Activated CD4-positive, alpha-beta T cell treated with anti-CD3 and anti-CD28 coated beads for 36 hours (primary cell): ENCODE data around the gene SEZ6L. TPM values are rescaled to one million over a fixed set of nuclear protein-coding genes. Genes with fewer than 3 reads are reported as not detected.

ENCODE experiments used
- ATAC-seq: fragments of 200-7000 bp; cut with Tn5 transposase; one replicate; pipeline ENCODE4 v1.10.0; 2021; ENCODE audit warnings: mild to moderate bottlenecking, moderate library complexity
- CTCF ChIA-PET: fragments of 350-600 bp; sonication (Branson Sonifier 250); formaldehyde crosslinking; loops from one replicate; lab custom pipeline; 2021; ENCODE audit warnings: antibody characterized with exemption; lab: Charles Lee
- POLR2A ChIA-PET: fragments of 350-600 bp; sonication (Branson Sonifier 250); formaldehyde crosslinking; loops from one replicate; lab custom pipeline; 2021; ENCODE audit warnings: antibody characterized with exemption, inconsistent platforms; lab: Charles Lee
- DNase-seq: peaks from one replicate; pipeline ENCODE4 v3.0.0-alpha.2; 2020
- H3K27ac Mint-ChIP-seq: one replicate; pipeline ENCODE4 v1.8.0; 2021; ENCODE audit warnings: mixed read lengths
- H3K27me3 Mint-ChIP-seq: one replicate; pipeline ENCODE4 v1.8.0; 2021; ENCODE audit warnings: mixed read lengths
- H3K36me3 Mint-ChIP-seq: one replicate; pipeline ENCODE4 v1.8.0; 2021; ENCODE audit warnings: low read depth, mixed read lengths
- H3K4me1 Mint-ChIP-seq: one replicate; pipeline ENCODE4 v1.8.0; 2021; ENCODE audit warnings: mixed read lengths
- H3K4me3 Mint-ChIP-seq: one replicate; pipeline ENCODE4 v1.8.0; 2021; ENCODE audit warnings: mild to moderate bottlenecking, moderate library complexity, mixed read lengths
- H3K9me3 Mint-ChIP-seq: one replicate; pipeline ENCODE4 v1.8.0; 2021; ENCODE audit warnings: low read depth, mixed read lengths
- intact Hi-C, 2 experiments: fragments of 100-400 bp; cut with DNase I in 1 of 2; cut with micrococcal nuclease in 1 of 2; formaldehyde crosslinking; loops; one replicate each; pipeline versions ENCODE4 v1.14.2 to v1.15.1; 2022 to 2024; cut with DNase I, micrococcal nuclease
- total RNA-seq, 2 experiments: library from RNA; stranded (reverse); gene quantifications; one replicate each; pipeline ENCODE4 v1.2.3, GENCODE V29; 2021

Gene SEZ6L
- total RNA-seq, 2 experiments from 2014 or later: not detected

DNA sequence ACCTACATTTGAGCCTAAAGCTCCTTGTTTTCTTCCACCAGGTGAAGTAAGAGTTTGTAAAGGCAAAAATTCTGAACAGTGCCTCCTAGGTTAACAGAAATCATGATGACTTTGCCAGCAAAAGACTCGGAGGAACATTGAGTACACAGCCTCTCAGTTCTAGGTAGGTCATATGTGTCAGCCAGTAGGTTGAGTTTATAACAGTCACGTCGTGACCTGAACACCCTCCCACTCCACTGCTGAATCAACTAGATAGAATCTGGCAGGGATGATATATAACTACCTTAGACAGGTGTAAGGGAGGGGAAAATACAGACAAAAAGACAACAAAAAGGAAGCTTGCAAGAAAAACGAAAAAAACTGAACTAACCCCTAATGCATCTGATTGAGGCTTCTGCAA lies 247.0 kb downstream of the SEZ6L start:
- no peak for ATAC-seq
- POLR2A ChIA-PET: no interaction called here
- H3K27me3 Mint-ChIP-seq: peaks cover 8% of the 10 kb centered on the region
- intact Hi-C loops: no loop called here
- no peaks in the 10 kb centered on the region for H3K36me3 Mint-ChIP-seq
- CTCF ChIA-PET: interaction anchor here (0.5 kb wide), 1 partner anchor 1472 kb away, joined by 4 read pairs; no protein-coding TSS in a partner anchor
- H3K4me1 Mint-ChIP-seq: no peaks in the 10 kb centered on the region
- no peak overlapping the region for H3K4me3 Mint-ChIP-seq
- H3K9me3 Mint-ChIP-seq: no peaks in the 10 kb centered on the region
- DNase-seq: no peak
- H3K27ac Mint-ChIP-seq: no peak overlapping the region

DNA sequence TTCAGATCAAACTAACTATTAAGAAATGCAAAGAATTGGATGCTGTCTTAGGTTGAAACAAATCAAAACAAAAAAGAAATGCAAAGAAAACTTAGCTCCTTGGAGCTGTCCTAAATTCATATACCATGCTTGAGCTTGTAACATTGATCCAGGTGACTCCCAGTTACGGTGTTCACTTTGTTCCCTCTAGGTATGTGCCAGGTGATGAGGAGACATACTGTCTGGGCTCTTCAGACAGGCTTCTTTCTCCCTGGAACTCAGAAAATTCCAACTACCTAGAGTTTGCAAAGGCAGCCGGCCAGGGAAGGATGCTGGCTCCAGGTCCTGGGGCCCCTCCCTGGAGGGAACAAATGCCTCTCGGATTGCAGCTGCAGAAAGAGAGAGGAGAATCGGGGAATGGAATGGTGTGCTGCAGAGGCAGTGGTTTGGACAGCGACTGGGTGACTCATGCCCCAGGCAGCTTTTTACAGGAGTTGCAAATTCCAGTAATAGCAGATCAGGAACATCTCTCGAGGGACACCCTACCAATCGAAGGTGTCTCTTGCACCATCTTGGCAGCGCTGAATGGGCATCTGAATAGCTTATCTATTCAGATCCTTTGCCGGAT lies 247.5 kb downstream of the SEZ6L start:
- no peak for DNase-seq
- intact Hi-C loops: no loop called here
- ATAC-seq: no peak
- Mint-ChIP-seq H3K4me1 (no peaks in the 10 kb centered on the region), H3K27me3 (peaks cover 8% of the 10 kb centered on the region), H3K4me3 (no peak overlapping the region), H3K27ac (no peak overlapping the region), H3K36me3 (no peaks in the 10 kb centered on the region), H3K9me3 (no peaks in the 10 kb centered on the region)
- POLR2A ChIA-PET: no interaction called here
- CTCF ChIA-PET: no interaction called here

DNA sequence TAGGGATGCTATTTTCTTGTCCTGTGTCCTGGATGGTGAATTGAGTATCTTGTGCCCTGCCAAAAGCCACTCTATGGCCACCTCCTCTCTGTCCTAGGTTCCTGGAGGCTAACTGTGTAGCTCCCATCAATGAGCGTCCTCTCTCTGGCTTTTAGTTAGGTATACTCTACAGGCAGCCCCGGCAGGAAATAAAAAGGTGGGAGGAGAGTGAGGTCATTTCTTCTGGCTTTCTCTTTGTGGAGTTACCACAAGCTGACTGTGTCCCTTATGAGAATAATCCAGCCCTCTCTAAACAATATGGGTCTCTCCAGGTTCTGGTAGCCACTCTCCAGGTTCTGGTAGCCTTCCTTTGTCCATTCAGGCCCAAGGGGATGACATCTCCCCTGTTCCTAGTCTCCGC lies 248.1 kb downstream of the SEZ6L start:
- ATAC-seq (no peak), DNase-seq (no peak)
- intact Hi-C loops: no loop called here
- H3K36me3 Mint-ChIP-seq: no peaks in the 10 kb centered on the region
- no peak overlapping the region for H3K4me3 Mint-ChIP-seq
- no peaks in the 10 kb centered on the region for H3K9me3 Mint-ChIP-seq
- H3K27ac Mint-ChIP-seq: no peak overlapping the region
- no peaks in the 10 kb centered on the region for H3K4me1 Mint-ChIP-seq
- ChIA-PET CTCF (no interaction called here), POLR2A (no interaction called here)
- peaks cover 8% of the 10 kb centered on the region for H3K27me3 Mint-ChIP-seq

- H3K9me3 Mint-ChIP-seq: peaks cover 6% of the 10 kb centered on the region
- H3K4me3 Mint-ChIP-seq: no peak overlapping the region
- POLR2A ChIA-PET: no interaction called here
- CTCF ChIA-PET: no interaction called here
- H3K36me3 Mint-ChIP-seq: no peaks in the 10 kb centered on the region
- no peak overlapping the region for H3K27ac Mint-ChIP-seq
- DNase-seq (no peak), ATAC-seq (no peak)
- H3K27me3 Mint-ChIP-seq: peaks cover 7% of the 10 kb centered on the region
- no peaks in the 10 kb centered on the region for H3K4me1 Mint-ChIP-seq
- intact Hi-C loops: no loop called here
Observed at GRCh38 chr22:26418620-26419019, 249.4 kb downstream of the SEZ6L start.

DNA sequence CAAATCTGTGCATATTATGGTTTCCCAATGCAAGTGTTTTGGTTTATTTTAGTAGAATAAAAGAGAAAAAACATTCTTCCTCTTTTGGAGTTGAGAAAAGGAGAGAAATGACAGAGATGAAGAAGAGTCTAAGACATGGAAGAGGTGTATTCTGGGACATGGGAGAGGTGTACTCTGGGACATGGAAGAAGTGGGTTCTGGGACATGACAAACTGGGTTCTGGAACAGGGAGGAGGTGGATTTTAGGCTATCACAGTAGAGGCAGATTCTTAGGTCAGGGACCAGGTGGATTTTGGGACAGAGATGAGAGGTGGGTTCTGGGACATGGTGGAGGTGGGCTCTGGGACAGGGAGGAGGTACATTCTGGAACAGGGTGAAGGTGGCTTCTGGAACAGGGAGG lies 257.7 kb downstream of the SEZ6L start:
- Mint-ChIP-seq H3K36me3 (peaks cover 4% of the 10 kb centered on the region), H3K27ac (peak overlapping the region; percentile 2), H3K4me3 (peak overlapping the region; percentile 7), H3K9me3 (peaks cover 6% of the 10 kb centered on the region), H3K4me1 (peaks cover 37% of the 10 kb centered on the region), H3K27me3 (no peaks in the 10 kb centered on the region)
- ChIA-PET POLR2A (no interaction called here), CTCF (no interaction called here)
- DNase-seq (no peak), ATAC-seq (no peak)
- intact Hi-C loops: loop anchor here in 1 of 2 experiments (10.0 kb wide), 1 partner anchor 1352 kb away; no protein-coding TSS in a partner anchor

DNA sequence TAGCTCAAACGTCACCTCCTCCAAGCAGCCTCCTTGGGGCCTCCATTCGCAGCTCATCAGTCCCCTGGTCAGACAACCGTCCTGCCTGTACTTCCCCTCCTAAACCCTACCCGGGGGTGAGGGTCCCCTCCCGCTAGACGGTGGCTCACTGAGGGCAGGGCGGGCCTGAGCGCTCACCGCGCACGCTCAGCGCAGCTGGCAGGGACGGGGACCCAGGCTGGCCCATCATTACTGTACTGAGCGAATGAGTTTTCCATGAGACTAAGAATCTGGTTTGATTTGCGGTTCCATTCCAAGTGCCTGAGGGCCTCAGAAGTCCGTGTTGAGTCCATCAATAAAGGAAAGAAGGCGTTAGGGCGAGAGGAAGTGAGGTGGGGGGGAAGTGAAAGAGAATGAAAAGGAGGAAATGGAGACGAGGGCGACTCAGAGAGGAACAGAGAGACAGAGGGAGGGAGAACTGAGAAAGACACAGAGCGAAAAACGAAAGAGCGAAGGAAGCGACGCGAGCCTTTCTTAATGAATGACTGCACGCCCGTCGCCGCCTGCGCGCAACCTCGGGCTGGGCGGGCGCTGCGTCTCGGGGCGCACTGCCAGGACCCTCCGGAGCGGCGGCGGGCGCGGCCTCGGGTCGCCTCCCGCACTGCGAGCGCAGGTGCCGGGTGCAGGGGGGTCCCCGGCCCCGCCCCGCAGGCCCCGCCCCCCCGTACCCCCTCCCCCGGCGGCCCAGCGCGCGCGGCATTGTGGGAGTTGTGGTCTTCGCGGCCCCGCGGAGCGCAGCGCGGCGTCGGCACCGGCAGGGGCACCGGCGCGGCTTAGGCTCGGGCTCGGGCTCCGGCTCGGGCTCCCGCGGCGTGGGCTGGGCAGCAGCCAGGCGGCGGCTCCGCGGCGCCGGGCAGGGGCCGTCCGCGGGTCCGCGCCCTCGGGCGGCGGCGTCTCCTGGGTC lies 259.5 kb downstream of the SEZ6L start, which contains the start of gene ASPHD2:
Gene ASPHD2, plus strand, starts transcription at position 746 of the 943 bp plus-strand sequence. CDS start 4,356 bp downstream, outside the sequence.
- intact Hi-C loops: loop anchor here (1.0 to 10.0 kb wide), 10 partner anchors 30 to 1354 kb away; partner anchors contain the start of genes HPS4 (in 2 of the 2), SRRD (in 2 of the 2), TFIP11 (in 1 of the 2) and TPST2 (in 1 of the 2)
- Mint-ChIP-seq H3K27me3 (no peaks in the 10 kb centered on the region), H3K36me3 (peaks cover 11% of the 10 kb centered on the region), H3K4me3 (peak within 1 kb of the TSS; percentile 90), H3K9me3 (no peaks in the 10 kb centered on the region), H3K4me1 (peaks cover 48% of the 10 kb centered on the region), H3K27ac (peak within 1 kb of the TSS; percentile 93)
- CTCF ChIA-PET: interaction anchor here (0.8 kb wide), 1 partner anchor 53 kb away, joined by 4 read pairs; no protein-coding TSS in a partner anchor
- POLR2A ChIA-PET: interaction anchor here (0.7 kb wide), 1 partner anchor 55 kb away, joined by 3 read pairs; the partner anchor contains the start of genes HPS4 and SRRD
- ATAC-seq (peak; percentile 86), DNase-seq (peak; percentile 89)

DNA sequence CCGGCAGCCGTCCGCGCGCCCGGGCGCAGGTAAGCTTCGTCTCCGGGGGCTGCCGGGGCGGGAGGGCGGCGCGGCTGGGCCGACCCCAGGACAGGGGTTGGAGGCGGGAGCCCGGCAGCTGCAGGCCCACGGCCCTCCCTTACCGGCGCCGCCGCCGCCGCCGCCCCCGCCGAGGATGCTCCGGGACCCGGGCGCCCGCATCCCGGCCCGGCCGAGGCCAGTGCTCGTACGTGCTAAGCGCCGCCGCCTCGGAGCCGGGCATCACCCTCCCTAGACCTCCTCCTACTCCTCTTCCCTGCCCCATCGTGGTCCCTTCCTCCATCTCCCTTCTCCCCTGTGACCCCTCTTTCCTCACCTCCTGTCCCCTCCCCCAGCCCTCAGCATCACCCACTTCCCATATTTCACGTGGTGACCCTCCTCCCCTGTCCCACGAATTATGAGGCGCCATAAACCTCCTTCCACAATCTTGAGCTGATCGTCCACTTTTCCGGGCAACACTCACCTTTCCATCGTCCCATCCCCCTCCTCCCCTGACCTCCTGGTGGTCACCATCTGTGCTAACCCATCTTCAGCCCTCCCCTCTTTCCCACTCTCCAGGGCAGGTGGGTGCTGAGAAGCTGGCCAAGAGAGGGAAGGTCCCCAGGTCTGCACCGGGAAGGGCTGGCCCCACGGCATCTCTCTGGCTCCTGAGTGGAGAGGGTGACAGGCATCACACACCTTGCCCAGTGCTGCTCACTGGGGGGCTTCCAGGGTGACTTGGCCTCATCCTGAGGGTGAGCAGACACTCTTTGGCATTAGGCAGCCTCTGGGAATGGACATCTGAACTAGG lies 260.4 kb downstream of the SEZ6L start:
- ChIA-PET POLR2A (interaction anchor here (1.9 to 2.2 kb wide), 2 partner anchors 52 to 54 kb away, joined by 6 to 11 read pairs; partner anchors contain the start of genes HPS4 and SRRD), CTCF (interaction anchor here (0.5 to 2.1 kb wide), 10 partner anchors 10 to 1031 kb away, joined by 3 to 10 read pairs (median 4); partner anchors contain the start of genes HPS4 and SRRD)
- Mint-ChIP-seq H3K4me3 (peak overlapping the region; percentile 90), H3K36me3 (peaks cover 19% of the 10 kb centered on the region), H3K9me3 (no peaks in the 10 kb centered on the region), H3K27ac (peak overlapping the region; percentile 75), H3K27me3 (no peaks in the 10 kb centered on the region), H3K4me1 (peaks cover 51% of the 10 kb centered on the region)
- intact Hi-C loops: loop anchor here (1.0 to 10.0 kb wide), 8 partner anchors 31 to 1355 kb away; partner anchors contain the start of genes HPS4 (in 2 of the 2), SRRD (in 2 of the 2) and TPST2 (in 1 of the 2)
- ATAC-seq (no peak), DNase-seq (peak; percentile 33)

DNA sequence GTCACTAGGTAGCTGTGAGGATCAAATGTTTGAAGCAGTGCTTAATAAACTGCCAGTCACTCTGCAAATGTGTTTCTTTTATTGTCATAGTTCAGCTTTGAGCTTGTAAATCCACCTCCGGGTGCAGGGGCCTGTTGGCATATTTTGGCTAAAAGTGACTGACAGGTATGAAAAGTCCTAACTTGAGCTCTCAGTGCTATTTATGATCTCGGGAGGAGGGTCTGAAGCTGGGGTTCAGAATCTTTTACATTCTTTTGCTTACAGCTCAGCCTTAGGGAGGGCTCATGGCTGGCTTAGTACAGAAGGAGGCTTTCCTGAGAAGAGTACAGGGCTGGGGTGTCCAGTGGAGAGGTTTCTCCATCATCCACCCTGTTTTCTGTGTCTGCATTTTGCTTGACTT lies 261.3 kb downstream of the SEZ6L start:
- CTCF ChIA-PET: interaction anchor here (0.7 to 2.1 kb wide), 15 partner anchors 11 to 244 kb away, joined by 3 to 10 read pairs (median 4); partner anchors contain the start of genes HPS4 and SRRD
- intact Hi-C loops: no loop called here
- ATAC-seq: no peak

DNA sequence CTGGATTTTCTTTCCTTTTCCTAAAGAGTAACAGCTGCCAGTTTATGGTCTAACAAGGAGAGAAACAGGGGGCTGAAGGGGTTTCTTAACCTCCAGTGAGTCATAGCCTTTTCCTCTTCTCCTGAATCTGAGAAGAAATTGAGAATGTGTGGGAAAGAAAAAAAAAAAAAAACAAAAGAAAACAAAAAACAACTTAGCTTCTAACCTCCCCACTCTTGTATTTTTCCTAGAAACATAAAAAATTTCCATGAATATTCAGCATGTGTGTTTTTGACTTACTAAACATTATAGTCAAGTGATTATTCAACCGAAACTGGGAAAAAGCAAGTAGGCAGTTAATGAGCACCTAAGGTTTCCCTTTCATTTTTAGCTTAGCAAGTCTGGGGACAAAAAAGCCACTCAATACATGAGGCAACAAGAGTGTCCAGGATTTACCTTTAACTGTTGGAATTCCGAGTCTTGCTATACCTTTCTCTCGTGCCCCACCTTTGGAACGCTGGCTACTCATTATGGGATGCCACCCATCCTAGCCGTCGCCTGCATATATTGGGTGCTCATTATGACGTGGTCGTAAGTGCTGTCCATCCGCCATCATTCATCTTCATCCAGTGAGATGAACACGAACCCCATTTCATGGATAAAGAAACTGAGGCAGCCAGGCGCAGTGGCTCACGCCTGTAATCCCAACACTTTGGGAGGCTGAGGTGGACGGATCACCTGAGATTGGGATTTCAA lies 262.2 kb downstream of the SEZ6L start:
- no peaks in the 10 kb centered on the region for H3K27me3 Mint-ChIP-seq
- H3K4me1 Mint-ChIP-seq: peaks cover 64% of the 10 kb centered on the region
- H3K4me3 Mint-ChIP-seq: peak overlapping the region; percentile 90
- H3K9me3 Mint-ChIP-seq: no peaks in the 10 kb centered on the region
- intact Hi-C loops: loop anchor here in 1 of 2 experiments (1.0 kb wide), 1 partner anchor 228 kb away; no protein-coding TSS in a partner anchor
- peaks cover 30% of the 10 kb centered on the region for H3K36me3 Mint-ChIP-seq
- ChIA-PET POLR2A (interaction anchor here (0.8 to 2.2 kb wide), 3 partner anchors 12 to 52 kb away, joined by 3 to 11 read pairs (median 6); partner anchors contain the start of genes HPS4 and SRRD), CTCF (interaction anchor here (0.6 to 2.1 kb wide), 14 partner anchors 11 to 255 kb away, joined by 3 to 10 read pairs (median 4); no protein-coding TSS in a partner anchor)
- H3K27ac Mint-ChIP-seq: peak overlapping the region; percentile 75
- ATAC-seq (peak; percentile 18), DNase-seq (no peak)

More for the DNA sequence above, 261.3 kb downstream of the SEZ6L start:
- H3K9me3 Mint-ChIP-seq: no peaks in the 10 kb centered on the region
- H3K36me3 Mint-ChIP-seq: peaks cover 27% of the 10 kb centered on the region
- H3K27me3 Mint-ChIP-seq: no peaks in the 10 kb centered on the region
- peak; percentile 34 for DNase-seq
- H3K27ac Mint-ChIP-seq: peak overlapping the region; percentile 75
- POLR2A ChIA-PET: interaction anchor here (0.6 to 2.2 kb wide), 3 partner anchors 51 to 72 kb away, joined by 3 to 11 read pairs (median 6); partner anchors contain the start of genes HPS4 and SRRD
- peak overlapping the region; percentile 90 for H3K4me3 Mint-ChIP-seq
- peaks cover 58% of the 10 kb centered on the region for H3K4me1 Mint-ChIP-seq
